Measurements from ENCODE around the gene FAAP100. TPM values are rescaled to one million over a fixed set of nuclear protein-coding genes. Genes with fewer than 3 reads are reported as not detected.

Gene FAAP100
- polyA plus RNA-seq, 1 donor (not counting 4 experiments of a cell fraction or from before 2014, with no cell fraction given) = 3.8 TPM

- Histone ChIP-seq H3K9me3 (ENCODE audit: control insufficient read depth, low read depth, low read length) (no peaks in the 10 kb centered on the region), H3K36me3 (ENCODE audit: control insufficient read depth in 2 of 2, extremely low read depth in 1 of 2, insufficient read depth in 2 of 2, low read length in 2 of 2) (peaks cover 24 to 36% of the 10 kb centered on the region in 2 experiments), H3K4me2 (ENCODE audit: control insufficient read depth, extremely low read depth, insufficient read depth, low read depth, low read length) (no peak overlapping the region), H3K79me2 (ENCODE audit: control insufficient read depth, insufficient read depth, low read length) (peaks cover 12% of the 10 kb centered on the region), H3K4me3 (ENCODE audit: control insufficient read depth in 2 of 3, extremely low read depth in 1 of 3, insufficient read depth in 2 of 3, low read depth in 1 of 3, low read length in 3 of 3) (no peak overlapping the region), H2AFZ (ENCODE audit: control insufficient read depth, low read length) (no peak overlapping the region), H3K4me1 (ENCODE audit: control insufficient read depth, extremely low read depth, insufficient read depth, low read length) (peaks cover 32% of the 10 kb centered on the region), H4K20me1 (ENCODE audit: control insufficient read depth, extremely low read depth, insufficient read depth, low read length) (no peaks in the 10 kb centered on the region), H3K9me1 (ENCODE audit: control insufficient read depth, extremely low read depth, insufficient read depth, low read length) (peaks cover 10% of the 10 kb centered on the region), H3K27ac (ENCODE audit: control insufficient read depth, insufficient read depth, low read length) (peak overlapping the region; percentile 52), H3K27me3 (ENCODE audit: control insufficient read depth, extremely low read depth, insufficient read depth, low read length) (no peaks in the 10 kb centered on the region), H3K9ac (ENCODE audit: control insufficient read depth, extremely low read depth, insufficient read depth, low read length) (no peak overlapping the region)
- FAIRE-seq (no peak), DNase-seq (ENCODE audit: low read depth, low spot score) (no peak)
- TF ChIP-seq EZH2 (IDR thresholded peaks at IDR 0.05; ENCODE audit: low read length) = no peak
- dilution Hi-C loops (cut with MboI; ENCODE audit: extremely low pct_ligation_motif_present, low sequenced_read_pairs) = no loop called here
Observed at GRCh38 chr17:81582341-81582740, 30.2 kb upstream of the FAAP100 start.

DNA sequence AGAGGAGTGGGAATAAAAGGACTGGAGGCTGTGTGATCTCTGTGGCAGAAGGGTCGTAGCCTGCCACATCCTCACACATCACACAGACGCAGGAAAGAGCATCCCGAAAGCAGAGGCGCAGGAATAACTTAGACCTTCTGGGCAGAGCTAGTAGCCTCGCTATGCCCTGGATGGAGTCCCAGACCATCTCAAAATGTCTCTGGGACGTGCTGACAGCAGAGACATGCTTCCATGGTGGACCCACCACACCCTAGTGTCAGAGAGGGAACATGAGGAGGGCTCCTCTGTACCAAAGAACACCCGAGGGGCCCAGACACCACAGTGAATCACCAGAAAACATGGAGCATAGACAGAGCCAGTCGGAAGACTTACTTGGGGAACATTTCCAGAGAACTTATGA, 29.6 kb upstream of the FAAP100 start:
- no peak overlapping the region for H3K9ac ChIP-seq (ENCODE audit: control insufficient read depth, extremely low read depth, insufficient read depth, low read length)
- no peaks in the 10 kb centered on the region for H3K27me3 ChIP-seq (ENCODE audit: control insufficient read depth, extremely low read depth, insufficient read depth, low read length)
- FAIRE-seq (no peak), DNase-seq (ENCODE audit: low read depth, low spot score) (no peak)
- peaks cover 14% of the 10 kb centered on the region for H3K79me2 ChIP-seq (ENCODE audit: control insufficient read depth, insufficient read depth, low read length)
- H3K4me2 ChIP-seq (ENCODE audit: control insufficient read depth, extremely low read depth, insufficient read depth, low read depth, low read length) = no peak overlapping the region
- no peak overlapping the region for H2AFZ ChIP-seq (ENCODE audit: control insufficient read depth, low read length)
- peaks cover 37% of the 10 kb centered on the region for H3K4me1 ChIP-seq (ENCODE audit: control insufficient read depth, extremely low read depth, insufficient read depth, low read length)
- dilution Hi-C loops (cut with MboI; ENCODE audit: extremely low pct_ligation_motif_present, low sequenced_read_pairs) = no loop called here
- no peak overlapping the region for H3K27ac ChIP-seq (ENCODE audit: control insufficient read depth, insufficient read depth, low read length)
- no peak for TF ChIP-seq EZH2 (IDR thresholded peaks at IDR 0.05; ENCODE audit: low read length)
- TF ChIP-seq CTCF (optimal IDR thresholded peaks at IDR 0.05 in 1 of 3, IDR thresholded peaks at IDR 0.05 in 1 of 3, conservative IDR thresholded peaks at IDR 0.05 in 1 of 3; ENCODE audit: extremely low read depth in 1 of 3, insufficient read depth in 2 of 3, low read length in 3 of 3) = no peak
- peaks cover 22 to 37% of the 10 kb centered on the region in 2 experiments for H3K36me3 ChIP-seq (ENCODE audit: control insufficient read depth in 2 of 2, extremely low read depth in 1 of 2, insufficient read depth in 2 of 2, low read length in 2 of 2)
- H4K20me1 ChIP-seq (ENCODE audit: control insufficient read depth, extremely low read depth, insufficient read depth, low read length) = peaks cover 2% of the 10 kb centered on the region
- H3K4me3 ChIP-seq (ENCODE audit: control insufficient read depth in 2 of 3, extremely low read depth in 1 of 3, insufficient read depth in 2 of 3, low read depth in 1 of 3, low read length in 3 of 3) = no peak overlapping the region
- no peaks in the 10 kb centered on the region for H3K9me3 ChIP-seq (ENCODE audit: control insufficient read depth, low read depth, low read length)
- peaks cover 12% of the 10 kb centered on the region for H3K9me1 ChIP-seq (ENCODE audit: control insufficient read depth, extremely low read depth, insufficient read depth, low read length)

GRCh38 chr17:81580481-81580880, 28.3 kb upstream of the FAAP100 start:
- peaks cover 14% of the 10 kb centered on the region for H3K79me2 ChIP-seq (ENCODE audit: control insufficient read depth, insufficient read depth, low read length)
- H3K36me3 ChIP-seq (ENCODE audit: control insufficient read depth in 2 of 2, extremely low read depth in 1 of 2, insufficient read depth in 2 of 2, low read length in 2 of 2) = peaks cover 18 to 39% of the 10 kb centered on the region in 2 experiments
- FAIRE-seq = no peak
- H3K9me3 ChIP-seq (ENCODE audit: control insufficient read depth, low read depth, low read length) = no peaks in the 10 kb centered on the region
- no peak overlapping the region for H2AFZ ChIP-seq (ENCODE audit: control insufficient read depth, low read length)
- peaks cover 43% of the 10 kb centered on the region for H3K4me1 ChIP-seq (ENCODE audit: control insufficient read depth, extremely low read depth, insufficient read depth, low read length)
- no peak overlapping the region for H3K9ac ChIP-seq (ENCODE audit: control insufficient read depth, extremely low read depth, insufficient read depth, low read length)
- peaks cover 4% of the 10 kb centered on the region for H4K20me1 ChIP-seq (ENCODE audit: control insufficient read depth, extremely low read depth, insufficient read depth, low read length)
- H3K27me3 ChIP-seq (ENCODE audit: control insufficient read depth, extremely low read depth, insufficient read depth, low read length) = no peaks in the 10 kb centered on the region
- DNase-seq (ENCODE audit: low read depth, low spot score) = no peak
- H3K4me2 ChIP-seq (ENCODE audit: control insufficient read depth, extremely low read depth, insufficient read depth, low read depth, low read length) = no peak overlapping the region
- no peak for TF ChIP-seq EZH2 (IDR thresholded peaks at IDR 0.05; ENCODE audit: low read length)
- no peak for TF ChIP-seq CTCF (optimal IDR thresholded peaks at IDR 0.05 in 1 of 3, IDR thresholded peaks at IDR 0.05 in 1 of 3, conservative IDR thresholded peaks at IDR 0.05 in 1 of 3; ENCODE audit: extremely low read depth in 1 of 3, insufficient read depth in 2 of 3, low read length in 3 of 3)
- H3K4me3 ChIP-seq (ENCODE audit: control insufficient read depth in 2 of 3, extremely low read depth in 1 of 3, insufficient read depth in 2 of 3, low read depth in 1 of 3, low read length in 3 of 3) = no peak overlapping the region
- dilution Hi-C loops (cut with MboI; ENCODE audit: extremely low pct_ligation_motif_present, low sequenced_read_pairs) = no loop called here
- H3K9me1 ChIP-seq (ENCODE audit: control insufficient read depth, extremely low read depth, insufficient read depth, low read length) = peaks cover 13% of the 10 kb centered on the region
- H3K27ac ChIP-seq (ENCODE audit: control insufficient read depth, insufficient read depth, low read length) = no peak overlapping the region
